ENCODE data around the gene LACTB. TPM values are rescaled to one million over a fixed set of nuclear protein-coding genes. Genes with fewer than 3 reads are reported as not detected.

Gene LACTB
- total and polyA plus RNA-seq, 10 of the 15 experiments (the other 5 are each of a cell fraction or from before 2014, with no cell fraction given), result 5.0 to 35.3 (median 16.6) TPM

GRCh38 chr15:63151665-63152064, 30.0 kb downstream of the LACTB start (continued):
- TF ChIP-seq STAT3 (IDR thresholded peaks at IDR 0.05; ENCODE audit: low read depth, low read length) (no peak), CUX1 (IDR thresholded peaks at IDR 0.05; ENCODE audit: insufficient replicate concordance, low read depth, low read length) (no peak), IRF5 (IDR thresholded peaks at IDR 0.05; ENCODE audit: borderline replicate concordance) (no peak), NFYB (IDR thresholded peaks at IDR 0.05; ENCODE audit: insufficient read depth, low read depth, low read length) (no peak), PRDM15 (CRISPR knock-in tag; IDR thresholded peaks at IDR 0.05) (no peak), SUPT20H (IDR thresholded peaks at IDR 0.05; ENCODE audit: borderline replicate concordance, control insufficient read depth, low read depth, low read length) (no peak)
